ENCODE results near the gene ZFPM1. TPM values are rescaled to one million over a fixed set of nuclear protein-coding genes. Genes with fewer than 3 reads are reported as not detected.

Gene ZFPM1
- total and polyA plus RNA-seq, 2 experiments from 2014 or later: 0.53 to 2.2 TPM

DNA sequence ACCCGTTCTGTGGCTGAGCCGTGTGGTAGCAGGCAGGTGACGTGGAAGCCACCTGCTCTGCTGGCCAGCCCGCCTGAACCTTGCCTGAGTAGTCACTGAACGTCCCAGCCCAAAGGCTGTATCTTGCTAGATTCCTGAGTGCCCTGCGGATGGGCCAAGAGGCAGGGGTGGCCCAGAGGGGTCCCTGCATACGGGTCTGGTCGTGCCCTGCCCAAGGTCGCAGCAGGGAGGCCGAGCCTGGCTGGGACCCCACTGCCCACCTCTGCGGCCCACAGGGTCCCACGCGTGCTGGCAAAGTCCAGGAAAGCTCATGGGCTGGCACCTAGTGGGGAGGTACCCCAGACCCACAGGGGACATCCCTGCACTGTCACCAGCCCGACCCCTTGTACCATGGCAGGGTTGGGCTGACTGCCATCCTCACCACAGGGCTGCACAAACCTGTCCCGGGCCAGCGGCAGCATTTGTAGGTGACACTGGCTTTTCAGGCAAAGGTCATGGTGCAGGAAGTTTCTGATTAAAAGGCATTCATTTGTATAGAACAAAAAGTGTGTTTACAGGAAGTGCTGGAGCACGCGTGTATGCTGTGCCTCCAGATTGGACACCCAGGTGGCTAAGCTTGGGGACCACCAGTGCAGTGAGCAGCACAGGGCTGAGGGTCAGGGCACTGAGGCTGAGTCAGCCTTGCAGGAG is 72.0 kb downstream of the ZFPM1 start:
- Mint-ChIP-seq H3K4me1 (peaks cover 6% of the 10 kb centered on the region; the same call in 1 of the 3 replicates), H3K36me3 (ENCODE audit: low read depth) (peaks cover 9% of the 10 kb centered on the region; the same call in 1 of the 3 replicates), H3K27ac (no peak overlapping the region), H3K4me3 (no peak overlapping the region; the same call in 2 of the 3 replicates), H3K9me3 (no peaks in the 10 kb centered on the region), H3K27me3 (ENCODE audit: insufficient read depth, low read depth, poor library complexity) (peaks cover 19% of the 10 kb centered on the region)
- H3K27ac ChIP-seq (ENCODE audit: low read depth): no peak overlapping the region
- ATAC-seq: no peak
- H3K27me3 ChIP-seq (ENCODE audit: insufficient read depth): no peaks in the 10 kb centered on the region
- no peak for DNase-seq (ENCODE audit: low spot score)
- no peaks in the 10 kb centered on the region for H3K79me2 ChIP-seq (replicated peaks; ENCODE audit: insufficient read depth)
- H3K9me2 ChIP-seq (ENCODE audit: insufficient read depth): no peaks in the 10 kb centered on the region
- H4K20me1 ChIP-seq (replicated peaks; ENCODE audit: insufficient read depth): no peaks in the 10 kb centered on the region
- no peaks in the 10 kb centered on the region for H3F3A ChIP-seq (replicated peaks; ENCODE audit: low read depth)
- no peak overlapping the region for H2AFZ ChIP-seq
- no peaks in the 10 kb centered on the region for H3K36me3 ChIP-seq (ENCODE audit: insufficient read depth)
- H3K4me1 ChIP-seq (ENCODE audit: insufficient read depth): peaks cover 7% of the 10 kb centered on the region; the same call in 1 of the 2 replicates
- H3K4me2 ChIP-seq: no peak overlapping the region
- H3K4me3 ChIP-seq: no peak overlapping the region
- TF ChIP-seq CREB1 (CRISPR knock-in tag; IDR thresholded peaks at IDR 0.05; ENCODE audit: low read depth) (no peak), POLR2AphosphoS5 (IDR thresholded peaks at IDR 0.05; ENCODE audit: low read depth) (no peak; the same call in 1 of the 2 replicates), EZH2 (IDR thresholded peaks at IDR 0.05; ENCODE audit: low read depth, unreplicated experiment) (no peak), ZNF331 (CRISPR knock-in tag; IDR thresholded peaks at IDR 0.05; ENCODE audit: low read depth) (no peak), NANOG (IDR thresholded peaks at IDR 0.05; ENCODE audit: borderline replicate concordance) (no peak), EZH2phosphoT487 (IDR thresholded peaks at IDR 0.05; ENCODE audit: unreplicated experiment) (no peak)
- TF ChIP-seq, protein P1, sequence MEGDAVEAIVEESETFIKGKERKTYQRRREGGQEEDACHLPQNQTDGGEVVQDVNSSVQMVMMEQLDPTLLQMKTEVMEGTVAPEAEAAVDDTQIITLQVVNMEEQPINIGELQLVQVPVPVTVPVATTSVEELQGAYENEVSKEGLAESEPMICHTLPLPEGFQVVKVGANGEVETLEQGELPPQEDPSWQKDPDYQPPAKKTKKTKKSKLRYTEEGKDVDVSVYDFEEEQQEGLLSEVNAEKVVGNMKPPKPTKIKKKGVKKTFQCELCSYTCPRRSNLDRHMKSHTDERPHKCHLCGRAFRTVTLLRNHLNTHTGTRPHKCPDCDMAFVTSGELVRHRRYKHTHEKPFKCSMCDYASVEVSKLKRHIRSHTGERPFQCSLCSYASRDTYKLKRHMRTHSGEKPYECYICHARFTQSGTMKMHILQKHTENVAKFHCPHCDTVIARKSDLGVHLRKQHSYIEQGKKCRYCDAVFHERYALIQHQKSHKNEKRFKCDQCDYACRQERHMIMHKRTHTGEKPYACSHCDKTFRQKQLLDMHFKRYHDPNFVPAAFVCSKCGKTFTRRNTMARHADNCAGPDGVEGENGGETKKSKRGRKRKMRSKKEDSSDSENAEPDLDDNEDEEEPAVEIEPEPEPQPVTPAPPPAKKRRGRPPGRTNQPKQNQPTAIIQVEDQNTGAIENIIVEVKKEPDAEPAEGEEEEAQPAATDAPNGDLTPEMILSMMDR (conservative IDR thresholded peaks at IDR 0.05; ENCODE audit: low read depth in 2 of 2): no peak
- TF ChIP-seq, protein P2, sequence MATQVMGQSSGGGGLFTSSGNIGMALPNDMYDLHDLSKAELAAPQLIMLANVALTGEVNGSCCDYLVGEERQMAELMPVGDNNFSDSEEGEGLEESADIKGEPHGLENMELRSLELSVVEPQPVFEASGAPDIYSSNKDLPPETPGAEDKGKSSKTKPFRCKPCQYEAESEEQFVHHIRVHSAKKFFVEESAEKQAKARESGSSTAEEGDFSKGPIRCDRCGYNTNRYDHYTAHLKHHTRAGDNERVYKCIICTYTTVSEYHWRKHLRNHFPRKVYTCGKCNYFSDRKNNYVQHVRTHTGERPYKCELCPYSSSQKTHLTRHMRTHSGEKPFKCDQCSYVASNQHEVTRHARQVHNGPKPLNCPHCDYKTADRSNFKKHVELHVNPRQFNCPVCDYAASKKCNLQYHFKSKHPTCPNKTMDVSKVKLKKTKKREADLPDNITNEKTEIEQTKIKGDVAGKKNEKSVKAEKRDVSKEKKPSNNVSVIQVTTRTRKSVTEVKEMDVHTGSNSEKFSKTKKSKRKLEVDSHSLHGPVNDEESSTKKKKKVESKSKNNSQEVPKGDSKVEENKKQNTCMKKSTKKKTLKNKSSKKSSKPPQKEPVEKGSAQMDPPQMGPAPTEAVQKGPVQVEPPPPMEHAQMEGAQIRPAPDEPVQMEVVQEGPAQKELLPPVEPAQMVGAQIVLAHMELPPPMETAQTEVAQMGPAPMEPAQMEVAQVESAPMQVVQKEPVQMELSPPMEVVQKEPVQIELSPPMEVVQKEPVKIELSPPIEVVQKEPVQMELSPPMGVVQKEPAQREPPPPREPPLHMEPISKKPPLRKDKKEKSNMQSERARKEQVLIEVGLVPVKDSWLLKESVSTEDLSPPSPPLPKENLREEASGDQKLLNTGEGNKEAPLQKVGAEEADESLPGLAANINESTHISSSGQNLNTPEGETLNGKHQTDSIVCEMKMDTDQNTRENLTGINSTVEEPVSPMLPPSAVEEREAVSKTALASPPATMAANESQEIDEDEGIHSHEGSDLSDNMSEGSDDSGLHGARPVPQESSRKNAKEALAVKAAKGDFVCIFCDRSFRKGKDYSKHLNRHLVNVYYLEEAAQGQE (IDR thresholded peaks at IDR 0.05; ENCODE audit: unreplicated experiment): no peak
- TF ChIP-seq, protein P3, sequence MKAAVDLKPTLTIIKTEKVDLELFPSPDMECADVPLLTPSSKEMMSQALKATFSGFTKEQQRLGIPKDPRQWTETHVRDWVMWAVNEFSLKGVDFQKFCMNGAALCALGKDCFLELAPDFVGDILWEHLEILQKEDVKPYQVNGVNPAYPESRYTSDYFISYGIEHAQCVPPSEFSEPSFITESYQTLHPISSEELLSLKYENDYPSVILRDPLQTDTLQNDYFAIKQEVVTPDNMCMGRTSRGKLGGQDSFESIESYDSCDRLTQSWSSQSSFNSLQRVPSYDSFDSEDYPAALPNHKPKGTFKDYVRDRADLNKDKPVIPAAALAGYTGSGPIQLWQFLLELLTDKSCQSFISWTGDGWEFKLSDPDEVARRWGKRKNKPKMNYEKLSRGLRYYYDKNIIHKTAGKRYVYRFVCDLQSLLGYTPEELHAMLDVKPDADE (IDR thresholded peaks at IDR 0.05): no peak

All from GM23338 (cell line).